K562 (cell line): ENCODE measurements around the gene SLC4A1. TPM values are rescaled to one million over a fixed set of nuclear protein-coding genes. Genes with fewer than 3 reads are reported as not detected.
A peak's percentile ranks its signal among the peaks of the same experiment; 100 is the strongest.

Experiments used
- BRD9 ChIP-seq: fragments of 450-650 bp; IDR thresholded peaks from 2 replicates; pipeline ENCODE4 v1.6.1; 2018; ENCODE audit warnings: low read depth; ENCODE audit not compliant: partially characterized antibody
- CREB1 ChIP-seq, 2 experiments: sonication (generic) in 1 of 2; formaldehyde crosslinking in 1 of 2; IDR thresholded peaks; 2 replicates each; pipeline versions ENCODE4 v1.6.1 to v1.8.0; 2012 to 2022; ENCODE audit warnings: inconsistent platforms in 1 of 2, mild to moderate bottlenecking in 1 of 2, missing genetic modification reagents in 1 of 2, moderate library complexity in 1 of 2
- HBP1 ChIP-seq: fragments of 450-650 bp; formaldehyde crosslinking; IDR thresholded peaks from 2 replicates; pipeline ENCODE4 v1.4.0; 2022; ENCODE audit warnings: missing genetic modification characterization
- HDAC8 ChIP-seq: fragments of 450-650 bp; IDR thresholded peaks from 2 replicates; pipeline ENCODE4 v1.6.1; 2016; ENCODE audit warnings: mild to moderate bottlenecking, missing genetic modification characterization, moderate library complexity, missing compliant biosample characterization
- HMGXB4 ChIP-seq: sonication (generic); formaldehyde crosslinking; IDR thresholded peaks from 2 replicates; pipeline ENCODE4 v1.8.1; 2023; ENCODE audit warnings: mild to moderate bottlenecking, missing genetic modification reagents
- SPI1 ChIP-seq: IDR thresholded peaks from 2 replicates; pipeline ENCODE4 v1.6.1; 2011; ENCODE audit warnings: low read depth, low read length, control low read depth, borderline replicate concordance
- TAF1 ChIP-seq: IDR thresholded peaks from 2 replicates; pipeline ENCODE4 v1.6.1; 2011; ENCODE audit warnings: mild to moderate bottlenecking, low read length, moderate library complexity; ENCODE audit not compliant: insufficient read depth, control insufficient read depth, severe bottlenecking; ENCODE audit errors: extremely low read depth
- ZNF263 ChIP-seq: sonication (generic); formaldehyde crosslinking; IDR thresholded peaks from 2 replicates; pipeline ENCODE4 v1.8.0; 2022; ENCODE audit warnings: mild to moderate bottlenecking, missing genetic modification reagents, borderline replicate concordance
- ZNF280A ChIP-seq: fragments of 450-650 bp; IDR thresholded peaks from 2 replicates; pipeline ENCODE4 v1.6.1; 2018; ENCODE audit warnings: mild to moderate bottlenecking, low read depth; ENCODE audit not compliant: partially characterized antibody
- polyA plus RNA-seq, 8 experiments: library from polyadenylated mRNA; depleted of rRNA in 4 of 8; stranded (reverse) in 5 of 8; unstranded in 3 of 8; fragments of >200 nt; fragmentation: Nextera tagmentation in 2 of 8; fragmentation: Illumina TruSeq in 1 of 8; extraction: Ambion mirVana in 2 of 8; extraction: Trizol in 1 of 8; gene quantifications; 2 replicates each; pipeline versions ENCODE4 v1.2.1 to v1.2.3, GENCODE V29; 2011 to 2014; ENCODE audit warnings: inconsistent platforms in 1 of 8, missing spikeins in 1 of 8
- total RNA-seq, 7 experiments: library from RNA; depleted of rRNA in 6 of 7; stranded (reverse); fragments of >200 nt in 6 of 7; fragmentation: Illumina TruSeq in 2 of 7; extraction: Trizol in 2 of 7; gene quantifications; 2 replicates each; pipeline versions ENCODE4 v1.2.1 to v1.2.3, GENCODE V29; 2011 to 2021; ENCODE audit warnings: low replicate concordance in 1 of 7

The SLC4A1 gene
- total and polyA plus RNA-seq, 9 of the 15 experiments (the other 6 are each of a cell fraction or from before 2014, with no cell fraction given): 0.14 to 1.00 (median 0.53) TPM

GRCh38 chr17:44219108-44219615, 48.8 kb downstream of the SLC4A1 start (continued):
- TF ChIP-seq TAF1 (peak; percentile 52), ZNF263 (CRISPR knock-in tag) (no peak; the same call in none of the 2 replicates), BRD9 (no peak), SPI1 (no peak), ZNF280A (no peak), HMGXB4 (CRISPR knock-in tag) (peak; percentile 82; the same call in 1 of the 2 replicates), HBP1 (CRISPR knock-in tag) (no peak), HDAC8 (tag) (no peak), CREB1 (IDR thresholded peaks at IDR 0.05) (no peak), CREB1 (CRISPR knock-in tag; IDR thresholded peaks at IDR 0.05) (no peak)
